K562 (cell line): Measurements from ENCODE around the gene PPP1R12B.

Source experiments
- BDP1 ChIP-seq: IDR thresholded peaks from 3 replicates; pipeline ENCODE4 v1.6.1; 2011; ENCODE audit not compliant: insufficient read length, insufficient read depth
- CTCF ChIP-seq, 3 experiments: IDR thresholded peaks in 2 of 3; conservative IDR thresholded peaks in 1 of 3; 2 replicates each; pipeline ENCODE4 v1.5.1; 2011 to 2012; ENCODE audit warnings: low read length in 3 of 3, mild to moderate bottlenecking in 3 of 3, control low read depth in 2 of 3, improper control_type of control experiment in 1 of 3, inconsistent platforms in 1 of 3, low read depth in 1 of 3, mixed read lengths in 1 of 3, moderate library complexity in 1 of 3; ENCODE audit not compliant: insufficient read depth in 2 of 3
- EHMT2 ChIP-seq: fragments of 450-650 bp; IDR thresholded peaks from 2 replicates; pipeline ENCODE4 v1.6.1; 2018; ENCODE audit warnings: antibody characterized with exemption
- EZH2 ChIP-seq: IDR thresholded peaks from 2 replicates; pipeline ENCODE4 v1.6.1; 2012; ENCODE audit warnings: low read depth, mild to moderate bottlenecking, inconsistent platforms, low read length, borderline replicate concordance
- KDM1A ChIP-seq, 2 experiments: fragments of 450-650 bp; IDR thresholded peaks; 2 replicates each; pipeline ENCODE4 v1.6.1; 2016; ENCODE audit warnings: mild to moderate bottlenecking in 2 of 2
- MTA3 ChIP-seq: fragments of 450-650 bp; formaldehyde crosslinking; IDR thresholded peaks from 2 replicates; pipeline ENCODE4 v1.6.1; 2017; ENCODE audit warnings: mild to moderate bottlenecking, borderline replicate concordance
- PHB2 ChIP-seq: fragments of 450-650 bp; IDR thresholded peaks from 2 replicates; pipeline ENCODE4 v1.6.1; 2017; ENCODE audit warnings: low read depth
- SPI1 ChIP-seq: IDR thresholded peaks from 2 replicates; pipeline ENCODE4 v1.6.1; 2011; ENCODE audit warnings: low read depth, low read length, control low read depth, borderline replicate concordance
- TAF1 ChIP-seq: IDR thresholded peaks from 2 replicates; pipeline ENCODE4 v1.6.1; 2011; ENCODE audit warnings: mild to moderate bottlenecking, low read length, moderate library complexity; ENCODE audit not compliant: insufficient read depth, control insufficient read depth, severe bottlenecking; ENCODE audit errors: extremely low read depth

GRCh38 chr1:202642212-202642611 is 293.7 kb downstream of the PPP1R12B start:
- no peak for TF ChIP-seq CTCF (IDR thresholded peaks at IDR 0.05 in 2 of 3, conservative IDR thresholded peaks at IDR 0.05 in 1 of 3; ENCODE audit: insufficient read depth in 2 of 3, low read depth in 1 of 3, low read length in 3 of 3)
- TF ChIP-seq EHMT2: no peak
- TF ChIP-seq BDP1: no peak
- no peak for TF ChIP-seq EZH2
- TF ChIP-seq PHB2: no peak
- no peak for TF ChIP-seq SPI1
- no peak for TF ChIP-seq MTA3
- no peak for TF ChIP-seq TAF1
- no peak for TF ChIP-seq KDM1A (IDR thresholded peaks at IDR 0.05)
